GM12864 (cell line): ENCODE data around the gene TRIO.

Experiments used
- DNase-seq: peaks from one replicate; pipeline ENCODE4 v3.0.0-alpha.2; 2011; ENCODE audit warnings: low read depth
- H3K4me3 ChIP-seq: 2 replicates; pipeline ENCODE4 v1.5.1; 2011; ENCODE audit warnings: mild to moderate bottlenecking, low read depth, low read length, control low read depth
- CTCF ChIP-seq: IDR thresholded peaks from 2 replicates; pipeline ENCODE4 v1.5.1; 2011; ENCODE audit warnings: low read depth, mild to moderate bottlenecking, moderate library complexity, low read length, control low read depth, inconsistent platforms; ENCODE audit errors: missing control alignments

TRIO gene

GRCh38 chr5:14234204-14234603 lies 91.1 kb downstream of the TRIO start:
- no peak for TF ChIP-seq CTCF
- no peak overlapping the region for H3K4me3 ChIP-seq
- no peak for DNase-seq

GRCh38 chr5:14235872-14236271 lies 92.7 kb downstream of the TRIO start:
- DNase-seq, result no peak
- H3K4me3 ChIP-seq, result no peak overlapping the region
- no peak for TF ChIP-seq CTCF

GRCh38 chr5:14236757-14237156 lies 93.6 kb downstream of the TRIO start:
- no peak for DNase-seq
- H3K4me3 ChIP-seq, result no peak overlapping the region
- TF ChIP-seq CTCF, result no peak

- no peak for DNase-seq
- no peak overlapping the region for H3K4me3 ChIP-seq
- no peak for TF ChIP-seq CTCF
These were observed 94.4 kb downstream of the TRIO start for GRCh38 chr5:14237317-14238086.

GRCh38 chr5:14238272-14238671 lies 95.1 kb downstream of the TRIO start:
- no peak overlapping the region for H3K4me3 ChIP-seq
- no peak for TF ChIP-seq CTCF

GRCh38 chr5:14239404-14239803 lies 96.3 kb downstream of the TRIO start:
- no peak overlapping the region for H3K4me3 ChIP-seq
- no peak for DNase-seq
- TF ChIP-seq CTCF, result no peak

More at GRCh38 chr5:14238272-14238671, 95.1 kb downstream of the TRIO start:
- no peak for DNase-seq

- DNase-seq, result no peak
- TF ChIP-seq CTCF, result no peak
These were observed 96.8 kb downstream of the TRIO start for GRCh38 chr5:14239951-14240350.

More at GRCh38 chr5:14239951-14240350, 96.8 kb downstream of the TRIO start:
- no peak overlapping the region for H3K4me3 ChIP-seq
